Central memory CD8-positive, alpha-beta T cell (primary cell): Measurements from ENCODE around the gene CNN2.
"Not testable (repeated sequence)": the region's sequence is repeated elsewhere in the genome, so short reads cannot be mapped to it uniquely, and the experiment has no call there.

Experiments
- ATAC-seq: fragments of 150-1000 bp; cut with Tn5 transposase; replicated peaks from 2 replicates; pipeline ENCODE4 v1.10.0; 2022; ENCODE audit warnings: mild to moderate bottlenecking, moderate FRiP score, moderate number of reproducible peaks; ENCODE audit not compliant: poor library complexity, severe bottlenecking; ENCODE audit errors: extremely low read depth
- DNase-seq, 2 donors: peaks; one replicate each; pipeline ENCODE4 v3.0.0; 2021; ENCODE audit warnings: low spot score in 2 of 2
- H3K27ac Mint-ChIP-seq: one replicate; pipeline ENCODE4 v1.8.0; 2022; ENCODE audit warnings: low read depth, mild to moderate bottlenecking, moderate library complexity, mixed read lengths
- H3K27me3 Mint-ChIP-seq: one replicate; pipeline ENCODE4 v1.8.0; 2022; ENCODE audit warnings: mixed read lengths
- H3K36me3 Mint-ChIP-seq: one replicate; pipeline ENCODE4 v1.8.0; 2022; ENCODE audit warnings: mild to moderate bottlenecking, moderate library complexity, mixed read lengths; ENCODE audit not compliant: insufficient read depth
- H3K4me1 Mint-ChIP-seq: one replicate; pipeline ENCODE4 v1.8.0; 2022; ENCODE audit warnings: mixed read lengths
- H3K4me3 Mint-ChIP-seq: one replicate; pipeline ENCODE4 v1.8.0; 2022; ENCODE audit warnings: mild to moderate bottlenecking, moderate library complexity, mixed read lengths
- H3K9me3 Mint-ChIP-seq: one replicate; pipeline ENCODE4 v1.8.0; 2022; ENCODE audit warnings: mixed read lengths

The CNN2 gene

DNA sequence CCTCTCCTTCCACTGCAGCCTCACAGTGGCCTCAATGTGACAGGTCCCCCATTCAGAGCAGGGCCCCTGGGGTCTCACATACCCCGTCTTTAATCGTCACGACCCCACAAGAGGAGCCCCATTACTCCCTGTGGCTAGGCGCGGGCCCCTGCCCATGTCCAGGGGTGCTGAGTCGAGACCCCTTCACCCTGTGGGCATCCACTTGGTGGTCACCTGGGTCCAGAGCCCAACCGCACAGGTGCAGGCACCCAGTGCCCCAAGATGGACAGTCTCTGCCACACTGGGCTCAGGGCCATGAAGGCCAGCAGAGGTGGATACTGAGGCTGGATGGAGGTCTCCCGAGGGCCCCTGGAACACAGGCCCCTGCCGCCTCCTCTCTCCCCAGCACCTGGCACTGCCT lies 8.5 kb upstream of the CNN2 start:
- Mint-ChIP-seq H3K4me1 (peaks cover 39% of the 10 kb centered on the region), H3K9me3 (no peaks in the 10 kb centered on the region), H3K27me3 (no peaks in the 10 kb centered on the region), H3K27ac (peak overlapping the region; percentile 29), H3K4me3 (peak overlapping the region; percentile 96), H3K36me3 (peaks cover 28% of the 10 kb centered on the region)
- DNase-seq (no peak), ATAC-seq (no peak)

DNA sequence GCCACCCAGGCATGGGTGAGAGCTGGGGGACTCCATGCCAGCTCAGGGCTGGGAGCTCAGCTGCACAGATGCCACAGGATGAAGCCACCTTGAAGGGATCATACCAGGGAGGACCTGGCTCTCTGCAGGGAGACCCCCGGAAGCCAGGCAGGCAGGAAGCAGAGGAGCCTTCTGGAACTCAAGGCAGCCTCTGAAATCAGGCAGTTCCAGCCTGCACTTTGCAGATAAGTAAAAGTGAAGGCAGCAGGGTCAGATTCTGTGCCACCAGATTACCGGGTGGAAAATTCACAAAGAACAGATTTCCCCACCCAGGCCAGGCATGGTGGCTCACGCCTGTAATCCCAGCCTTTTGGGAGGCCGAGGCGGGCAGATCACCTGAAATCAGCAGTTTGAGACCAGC lies 8.0 kb upstream of the CNN2 start:
- Mint-ChIP-seq H3K9me3 (no peaks in the 10 kb centered on the region), H3K4me1 (peaks cover 39% of the 10 kb centered on the region), H3K27me3 (no peaks in the 10 kb centered on the region), H3K36me3 (peaks cover 27% of the 10 kb centered on the region), H3K27ac (peak overlapping the region; percentile 38), H3K4me3 (peak overlapping the region; percentile 96)
- no peak for DNase-seq
- no peak for ATAC-seq

DNA sequence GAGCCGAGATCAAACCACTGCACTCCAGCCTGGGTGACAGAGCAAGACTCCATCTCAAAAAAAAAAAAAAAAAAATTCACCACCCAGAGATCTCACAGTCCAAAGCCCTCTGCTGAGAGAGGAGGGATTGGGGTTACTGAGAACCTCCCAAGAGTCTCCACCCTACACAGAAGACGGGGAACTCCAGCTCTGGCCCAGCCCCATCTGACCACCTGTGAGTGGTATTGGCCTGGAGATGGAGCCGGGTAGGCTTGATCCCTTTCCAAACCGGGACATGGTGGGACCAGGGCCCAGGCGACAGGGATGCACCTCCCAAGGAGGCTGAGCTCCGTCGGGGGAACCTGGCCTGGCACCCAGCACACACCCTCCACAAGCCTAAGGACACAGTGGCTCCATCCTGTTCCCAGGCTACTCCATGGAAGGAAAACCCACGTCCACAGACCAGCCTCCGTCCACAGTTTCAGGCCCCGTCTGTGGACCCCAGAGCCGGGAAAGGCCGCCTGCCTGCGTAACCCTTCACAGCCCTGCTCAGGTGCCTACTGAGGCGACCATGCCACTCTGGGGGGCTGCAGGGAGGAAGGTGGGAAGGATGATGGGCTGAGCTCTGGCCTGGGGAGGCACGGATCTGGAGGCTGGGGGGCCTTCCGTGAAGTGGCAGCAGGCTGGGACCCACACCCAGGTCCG lies 7.3 kb upstream of the CNN2 start:
- Mint-ChIP-seq H3K36me3 (peaks cover 27% of the 10 kb centered on the region), H3K4me3 (peak overlapping the region; percentile 96), H3K27me3 (no peaks in the 10 kb centered on the region), H3K4me1 (peaks cover 39% of the 10 kb centered on the region), H3K27ac (peak overlapping the region; percentile 38), H3K9me3 (no peaks in the 10 kb centered on the region)
- ATAC-seq (no peak), DNase-seq (no peak)

DNA sequence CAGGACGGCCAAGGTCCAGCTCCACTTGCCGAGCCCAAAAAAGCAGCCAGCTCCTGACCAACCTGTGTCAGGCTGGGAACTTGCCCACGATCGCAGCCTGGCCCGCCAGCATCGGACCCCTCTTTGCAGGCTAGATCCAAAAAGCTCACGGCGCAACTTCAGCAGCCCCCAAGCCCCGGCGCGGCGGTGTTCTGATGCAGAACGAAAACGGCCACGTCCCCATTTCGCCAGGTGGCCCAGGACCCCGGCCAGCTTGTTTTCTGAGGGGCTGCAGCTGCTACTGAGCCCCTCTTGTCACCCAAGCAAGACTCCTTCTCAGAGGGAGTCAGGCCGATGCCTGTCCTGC lies 6.8 kb upstream of the CNN2 start:
- Mint-ChIP-seq H3K9me3 (no peaks in the 10 kb centered on the region), H3K27ac (peak overlapping the region; percentile 100), H3K4me3 (peak overlapping the region; percentile 96), H3K36me3 (peaks cover 25% of the 10 kb centered on the region), H3K27me3 (no peaks in the 10 kb centered on the region), H3K4me1 (peaks cover 39% of the 10 kb centered on the region)
- DNase-seq (no peak), ATAC-seq (no peak)

DNA sequence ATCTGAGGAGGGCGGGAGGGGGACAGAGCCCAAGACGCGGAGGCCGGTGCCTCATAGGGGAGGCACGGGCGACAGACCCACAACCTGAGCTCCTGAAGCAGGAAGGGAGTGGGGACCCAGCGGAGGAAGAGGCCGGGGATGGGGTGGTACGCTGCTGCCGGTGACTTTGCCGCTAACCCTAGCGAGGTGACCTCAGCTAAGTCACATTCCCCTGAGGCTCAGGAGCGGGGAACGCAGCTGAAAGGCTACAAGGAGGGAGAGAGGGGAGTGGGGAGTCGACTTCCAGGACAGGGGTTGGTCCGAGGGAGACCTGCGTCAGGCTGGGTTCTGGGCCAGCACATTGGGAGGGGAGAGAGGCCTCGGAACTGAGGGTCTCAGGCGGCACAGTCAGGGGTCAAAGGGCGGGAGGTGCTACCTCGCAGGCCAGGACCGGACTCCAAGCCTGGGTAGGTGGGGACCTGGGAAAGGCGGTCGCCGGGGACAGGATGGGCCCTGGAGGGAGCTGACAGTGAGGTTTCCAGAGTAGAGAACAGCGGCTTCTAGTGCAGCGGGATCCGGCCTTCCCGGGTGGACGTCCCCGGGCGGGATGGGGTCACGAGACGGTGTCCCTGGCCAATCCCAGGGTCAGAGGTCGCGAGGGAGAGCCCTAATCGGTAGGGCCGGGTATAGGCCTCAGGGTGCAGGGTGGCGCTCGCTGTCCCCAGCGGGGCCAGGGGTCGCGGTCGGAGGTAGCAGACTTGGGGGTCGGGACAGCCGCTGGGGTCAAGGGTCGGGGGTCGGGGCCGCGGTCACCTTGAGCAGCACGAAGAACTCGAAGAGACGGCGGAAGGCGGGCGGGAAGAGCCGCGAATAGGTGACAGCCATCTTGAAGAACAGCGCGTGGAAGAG lies 6.2 kb upstream of the CNN2 start:
- ATAC-seq (no peak), DNase-seq (no peak)
- Mint-ChIP-seq H3K4me1 (peaks cover 39% of the 10 kb centered on the region), H3K27me3 (no peaks in the 10 kb centered on the region), H3K27ac (peak overlapping the region; percentile 100), H3K9me3 (no peaks in the 10 kb centered on the region), H3K4me3 (peak overlapping the region; percentile 96), H3K36me3 (peaks cover 25% of the 10 kb centered on the region)

DNA sequence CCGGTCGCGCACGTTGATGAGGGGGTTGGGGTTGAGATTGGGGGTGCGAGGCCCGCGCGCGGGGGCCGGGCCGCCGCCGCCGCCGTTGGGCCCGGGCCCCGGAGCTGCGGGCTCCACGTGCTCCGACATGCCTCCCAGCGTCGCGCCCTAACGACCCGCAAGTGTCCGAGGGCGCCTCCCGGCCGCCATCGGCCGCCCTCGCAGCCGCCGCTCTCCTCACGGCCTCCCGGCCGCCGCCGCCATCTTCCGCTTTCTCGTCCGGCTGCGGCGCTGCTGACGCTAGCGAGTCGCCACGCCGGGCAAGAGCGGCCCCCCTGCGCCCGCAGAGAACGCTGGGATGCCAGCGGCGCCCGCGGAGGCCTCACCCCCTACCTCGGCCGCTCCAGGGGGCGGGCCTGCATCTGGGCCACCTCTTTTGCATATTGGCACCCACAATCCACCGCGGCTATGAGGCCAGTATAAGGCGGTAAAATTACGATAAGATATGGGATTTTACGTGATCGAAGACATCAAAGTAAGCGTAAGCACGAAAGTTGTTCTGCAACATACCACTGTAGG lies 5.5 kb upstream of the CNN2 start, which contains the start of gene TMEM259:
TMEM259 (minus strand) TSS at position 256 of the 558 bp plus-strand sequence; CDS start at position 129, 127 bp downstream.
- Mint-ChIP-seq H3K4me3 (peak within 1 kb of the TSS; percentile 96), H3K4me1 (peaks cover 41% of the 10 kb centered on the region), H3K36me3 (peaks cover 22% of the 10 kb centered on the region), H3K27ac (peak within 1 kb of the TSS; percentile 100), H3K9me3 (no peaks in the 10 kb centered on the region), H3K27me3 (no peaks in the 10 kb centered on the region)
- ATAC-seq (peak; percentile 86), DNase-seq (peak; percentile 93 to 97)

DNA sequence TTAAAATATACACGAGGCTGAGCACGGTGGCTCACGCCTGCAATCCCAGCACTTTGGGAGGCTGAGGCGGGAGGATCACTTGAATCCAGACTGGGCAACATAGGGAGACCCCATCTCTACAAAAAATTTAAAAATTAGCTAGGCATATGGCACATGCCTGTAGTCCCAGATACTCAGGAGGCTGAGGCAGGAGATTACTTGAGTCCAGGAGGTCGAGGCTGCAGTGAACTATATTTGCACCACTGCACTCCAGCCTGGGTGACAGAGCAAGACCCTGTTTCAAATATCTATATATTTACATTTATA lies 2.6 kb upstream of the CNN2 start:
- ATAC-seq, H3K9me3 Mint-ChIP-seq, DNase-seq, H3K4me3 Mint-ChIP-seq, H3K27ac Mint-ChIP-seq, H3K27me3 Mint-ChIP-seq: not testable (repeated sequence)
- peaks cover 26% of the 10 kb centered on the region for H3K36me3 Mint-ChIP-seq
- H3K4me1 Mint-ChIP-seq = peaks cover 29% of the 10 kb centered on the region

DNA sequence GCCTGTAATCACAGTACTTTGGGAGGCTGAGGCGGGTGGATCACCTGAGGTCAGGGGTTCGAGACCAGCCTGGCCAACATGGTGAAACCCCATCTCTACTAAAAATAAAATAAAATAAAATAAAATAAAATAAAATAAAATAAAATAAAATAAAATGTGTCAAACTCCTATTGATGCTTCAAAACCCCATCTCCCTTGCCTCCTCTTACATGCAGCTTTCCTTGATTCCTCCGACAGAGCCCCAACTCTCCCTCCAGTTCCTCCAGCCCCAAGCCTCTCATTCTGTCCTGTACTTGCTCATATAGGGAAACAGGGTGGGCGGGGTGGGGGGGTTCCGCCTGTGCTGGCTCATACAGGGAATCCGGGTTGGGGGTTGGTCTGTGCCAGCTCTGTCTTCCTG lies 1.3 kb upstream of the CNN2 start:
- not testable (repeated sequence) for H3K4me3 Mint-ChIP-seq, DNase-seq, ATAC-seq, H3K27me3 Mint-ChIP-seq, H3K9me3 Mint-ChIP-seq, H3K27ac Mint-ChIP-seq
- peaks cover 27% of the 10 kb centered on the region for H3K4me1 Mint-ChIP-seq
- peaks cover 30% of the 10 kb centered on the region for H3K36me3 Mint-ChIP-seq

DNA sequence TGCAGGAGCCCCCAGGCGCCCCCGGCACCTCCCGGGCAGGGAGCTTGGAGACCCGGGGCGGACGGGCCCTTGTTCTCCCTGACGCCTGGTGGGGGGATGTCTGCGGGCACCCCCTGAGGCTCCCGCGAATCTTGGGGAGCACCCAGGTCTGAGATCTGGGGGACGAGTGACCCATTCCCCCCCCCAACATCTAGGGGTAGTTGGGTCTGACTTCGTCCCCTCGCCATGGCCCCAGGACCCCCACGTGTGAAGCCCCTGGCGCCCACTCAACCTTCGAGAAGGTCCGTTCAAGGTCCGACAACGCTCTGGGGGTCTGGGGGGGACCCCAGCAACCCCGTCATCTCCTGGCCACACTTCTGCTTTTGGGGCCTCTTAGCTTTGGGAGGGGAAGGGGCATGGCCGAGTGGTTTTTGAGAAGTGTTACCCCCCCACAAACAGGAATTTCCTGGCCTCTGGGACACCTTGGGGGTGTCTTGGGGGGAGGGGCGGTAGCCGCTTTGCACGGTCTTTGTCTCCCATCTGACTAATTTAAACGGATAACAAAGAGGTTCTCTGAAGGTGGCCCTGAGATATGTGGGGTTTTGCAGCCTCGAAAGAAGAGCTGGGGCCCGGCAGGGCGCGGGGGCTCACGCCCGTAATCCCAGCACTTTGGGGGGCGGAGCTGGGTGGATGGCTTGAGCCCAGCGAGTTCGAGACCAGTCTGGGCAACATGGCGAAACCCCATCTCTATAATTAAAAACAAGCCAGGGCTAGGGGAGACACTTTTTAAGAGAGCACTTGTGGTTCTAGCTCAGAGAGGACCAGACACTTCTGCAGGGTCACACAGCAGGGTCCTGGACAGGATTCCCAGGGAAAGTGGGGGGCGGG lies 608 bp downstream of the CNN2 start:
- Mint-ChIP-seq H3K27me3 (no peaks in the 10 kb centered on the region), H3K27ac (peak overlapping the region; percentile 91)

DNA sequence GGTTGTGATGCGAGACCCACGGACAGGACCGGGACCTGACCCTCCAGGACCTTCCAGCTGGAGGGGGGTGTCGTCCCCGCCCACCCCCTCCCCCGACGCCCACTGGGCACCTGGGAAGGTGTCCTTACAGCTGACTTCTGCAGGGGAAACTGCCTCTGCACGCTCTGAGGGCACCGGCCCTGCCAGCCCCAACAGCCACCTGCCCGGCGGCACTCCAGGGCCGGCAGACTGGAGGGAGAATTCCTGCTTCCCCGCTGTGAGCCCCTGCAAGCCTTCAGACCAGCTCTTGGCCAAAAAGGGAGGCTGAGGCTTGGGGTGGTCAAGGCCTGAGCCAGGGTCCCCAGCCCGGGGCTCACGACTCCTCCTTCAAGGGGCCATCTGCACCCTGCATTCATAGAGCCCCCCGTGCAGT lies 1.2 kb downstream of the CNN2 start:
- ATAC-seq = no peak
- H3K9me3 Mint-ChIP-seq = no peaks in the 10 kb centered on the region
- H3K4me1 Mint-ChIP-seq = peaks cover 28% of the 10 kb centered on the region
- peak overlapping the region; percentile 91 for H3K27ac Mint-ChIP-seq
- H3K27me3 Mint-ChIP-seq = no peaks in the 10 kb centered on the region
- peaks cover 42% of the 10 kb centered on the region for H3K36me3 Mint-ChIP-seq
- H3K4me3 Mint-ChIP-seq = peak overlapping the region; percentile 98
- no peak for DNase-seq

More for the DNA sequence above, 608 bp downstream of the CNN2 start:
- peaks cover 23% of the 10 kb centered on the region for H3K4me1 Mint-ChIP-seq
- no peaks in the 10 kb centered on the region for H3K9me3 Mint-ChIP-seq
- H3K36me3 Mint-ChIP-seq = peaks cover 35% of the 10 kb centered on the region
- ATAC-seq (no peak), DNase-seq (no peak)
- peak overlapping the region; percentile 98 for H3K4me3 Mint-ChIP-seq

DNA sequence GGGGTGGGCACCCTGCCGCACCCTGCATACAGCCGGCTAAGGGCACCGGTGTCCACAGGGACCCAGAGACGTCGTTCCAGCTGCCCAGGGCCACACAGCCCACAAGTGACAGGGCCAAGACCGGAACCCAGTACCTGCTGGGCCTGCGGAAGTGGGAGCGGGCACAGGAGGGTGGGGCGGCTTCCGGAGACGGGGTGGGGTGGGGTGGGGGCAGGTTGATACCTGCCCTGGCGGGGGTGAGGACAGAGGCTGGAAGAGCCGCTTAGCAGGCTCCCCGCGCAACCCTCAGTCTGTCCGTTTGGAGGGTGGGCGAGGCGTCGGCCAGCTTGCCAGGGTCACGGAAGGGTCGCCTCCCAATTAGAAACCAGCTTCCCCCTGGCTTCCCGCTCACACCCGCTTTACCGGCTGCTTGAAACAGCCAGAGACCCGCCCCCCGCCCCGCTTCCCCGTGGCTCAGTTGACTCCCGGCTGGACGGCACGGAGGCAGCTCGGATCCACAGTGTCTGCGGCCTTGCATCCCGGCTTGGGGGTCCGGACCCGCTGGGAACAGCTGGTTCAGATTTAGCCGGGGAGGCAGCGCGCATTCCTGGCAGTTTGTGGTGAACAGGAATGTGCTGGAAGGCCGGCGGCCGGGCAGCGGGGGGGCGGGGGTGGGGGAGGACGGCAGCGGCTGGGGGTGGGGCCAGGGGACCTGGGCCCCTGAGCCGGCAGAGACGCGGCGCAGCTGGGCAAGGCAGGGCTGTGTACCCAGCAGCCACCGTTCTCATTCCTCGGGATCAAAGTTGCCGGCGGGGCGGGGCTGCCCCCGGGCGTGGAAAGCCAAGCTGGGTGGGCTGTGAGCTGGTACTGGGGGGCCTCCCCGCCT lies 1.9 kb downstream of the CNN2 start:
- Mint-ChIP-seq H3K27ac (peak overlapping the region; percentile 91), H3K27me3 (no peaks in the 10 kb centered on the region)
- peak; percentile 19 for ATAC-seq

More for the DNA sequence above, 1.9 kb downstream of the CNN2 start:
- DNase-seq = no peak
- Mint-ChIP-seq H3K4me1 (peaks cover 30% of the 10 kb centered on the region), H3K4me3 (peak overlapping the region; percentile 98), H3K36me3 (peaks cover 47% of the 10 kb centered on the region), H3K9me3 (no peaks in the 10 kb centered on the region)
